GM21529 (cell line): ENCODE data around the gene CDR2.
"Not testable (repeated sequence)": the region's sequence is repeated elsewhere in the genome, so short reads cannot be mapped to it uniquely, and the experiment has no call there.

ENCODE experiments used
- ATAC-seq: cut with Tn5 transposase; IDR thresholded peaks from one replicate; pipeline ENCODE4 v1.9.1; 2021; ENCODE audit not compliant: unreplicated experiment

CDR2 gene

DNA sequence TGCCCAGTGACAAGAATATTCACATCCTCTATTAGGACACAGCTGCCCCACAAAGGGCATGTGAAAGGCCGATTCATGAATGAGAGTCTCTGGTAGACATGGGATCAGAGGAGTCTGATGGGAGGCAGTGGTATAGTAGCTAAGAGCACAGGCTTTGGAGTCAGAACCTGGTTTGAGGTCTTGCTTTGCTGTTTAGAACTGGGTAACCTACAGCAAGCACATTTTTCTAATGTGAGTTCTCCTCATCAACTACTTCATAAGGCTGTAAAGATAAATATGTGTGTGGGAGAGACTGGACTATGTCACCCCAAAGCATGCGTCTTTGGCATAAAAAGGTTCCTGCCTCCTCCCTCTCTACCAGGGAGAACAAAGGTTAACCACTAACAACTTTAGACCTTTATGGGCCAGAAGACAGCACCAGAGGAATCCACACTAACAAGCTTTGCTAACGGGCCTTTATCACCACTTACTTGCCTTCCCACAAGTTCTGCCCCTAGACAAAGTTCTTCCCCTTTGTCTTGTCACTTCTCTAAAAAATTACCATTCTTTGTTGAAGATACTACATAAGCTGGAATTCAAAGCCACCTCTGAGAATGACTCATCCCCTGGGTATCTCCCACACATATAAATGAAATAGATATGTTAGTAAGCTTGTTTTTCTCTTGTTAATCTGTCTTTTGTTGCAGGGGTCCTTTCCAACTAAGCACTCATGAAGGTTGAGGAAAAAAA, 21.1 kb downstream of the CDR2 start:
- ATAC-seq: no peak

DNA sequence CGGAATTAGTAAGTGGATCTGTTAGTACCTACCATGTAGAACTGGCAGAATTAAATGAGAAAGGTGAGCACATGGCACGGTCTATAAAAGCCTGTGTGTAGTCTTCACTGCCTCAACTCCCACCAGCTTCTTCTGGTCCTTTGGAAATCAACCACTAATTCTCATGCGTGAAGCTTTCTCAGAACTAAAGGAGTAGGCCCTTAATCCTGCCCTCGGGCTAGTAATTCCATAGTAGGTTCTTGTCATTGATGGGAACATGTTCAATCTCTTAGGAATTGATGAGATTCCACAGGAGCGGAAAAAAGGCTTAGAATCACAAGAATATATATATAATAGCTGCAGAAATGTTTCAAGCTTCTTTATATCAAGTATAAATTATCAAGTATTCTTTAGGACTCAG, 21.7 kb downstream of the CDR2 start:
- ATAC-seq: no peak

DNA sequence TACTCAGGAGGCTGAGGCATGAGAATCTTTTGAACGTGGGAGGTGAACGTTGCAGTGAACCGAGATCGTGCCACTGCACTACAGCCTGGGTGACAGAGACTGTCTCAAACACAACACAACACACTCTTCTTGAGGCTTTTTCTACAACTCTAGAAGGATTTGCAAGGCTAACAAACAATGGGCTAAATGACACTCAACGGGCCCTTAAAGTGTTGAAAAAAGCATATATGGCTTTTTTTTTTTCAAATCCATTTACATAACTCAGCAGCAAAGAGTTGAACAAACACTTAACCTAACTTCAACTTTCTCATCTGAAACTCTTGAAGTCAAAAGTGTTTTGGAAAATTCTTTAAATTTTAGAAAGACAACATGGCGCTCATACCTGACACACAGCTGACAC, 22.3 kb downstream of the CDR2 start:
- ATAC-seq: no peak

DNA sequence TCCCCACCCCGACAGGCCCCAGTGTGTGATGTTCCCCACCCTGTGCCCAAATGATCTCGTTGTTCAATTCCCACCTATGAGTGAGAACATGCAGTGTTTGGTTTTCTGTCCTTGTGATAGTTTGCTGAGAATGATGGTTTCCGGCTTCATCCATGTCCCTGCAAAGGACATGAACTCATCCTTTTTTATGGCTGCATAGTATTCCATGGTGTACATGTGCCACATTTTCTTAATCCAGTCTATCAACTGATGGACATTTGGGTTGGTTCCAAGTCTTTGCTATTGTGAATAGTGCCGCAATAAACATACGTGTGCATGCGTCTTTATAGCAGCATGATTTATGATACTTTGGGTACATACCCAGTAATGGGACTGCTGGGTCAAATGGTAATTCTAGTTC, 23.4 kb downstream of the CDR2 start:
- ATAC-seq: not testable (repeated sequence)

DNA sequence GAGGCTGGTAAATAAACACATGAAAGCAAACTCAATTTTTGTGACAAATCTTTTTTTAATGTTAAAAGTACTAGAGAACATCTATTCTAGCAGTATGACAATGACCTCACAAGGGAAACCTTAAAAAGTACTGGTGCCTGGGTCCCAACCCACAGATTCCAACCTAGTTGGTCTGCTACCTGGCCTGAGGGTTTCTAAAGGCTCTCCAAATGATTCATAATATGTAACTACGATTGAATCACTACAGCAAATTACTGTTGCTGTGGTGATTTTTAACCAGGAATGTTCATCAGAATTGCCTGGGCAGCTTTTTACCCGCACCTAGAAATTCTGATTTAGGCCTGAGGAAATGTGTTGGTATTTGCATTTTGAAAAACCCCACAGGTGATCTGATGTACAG, 26.1 kb downstream of the CDR2 start:
- no peak for ATAC-seq

DNA sequence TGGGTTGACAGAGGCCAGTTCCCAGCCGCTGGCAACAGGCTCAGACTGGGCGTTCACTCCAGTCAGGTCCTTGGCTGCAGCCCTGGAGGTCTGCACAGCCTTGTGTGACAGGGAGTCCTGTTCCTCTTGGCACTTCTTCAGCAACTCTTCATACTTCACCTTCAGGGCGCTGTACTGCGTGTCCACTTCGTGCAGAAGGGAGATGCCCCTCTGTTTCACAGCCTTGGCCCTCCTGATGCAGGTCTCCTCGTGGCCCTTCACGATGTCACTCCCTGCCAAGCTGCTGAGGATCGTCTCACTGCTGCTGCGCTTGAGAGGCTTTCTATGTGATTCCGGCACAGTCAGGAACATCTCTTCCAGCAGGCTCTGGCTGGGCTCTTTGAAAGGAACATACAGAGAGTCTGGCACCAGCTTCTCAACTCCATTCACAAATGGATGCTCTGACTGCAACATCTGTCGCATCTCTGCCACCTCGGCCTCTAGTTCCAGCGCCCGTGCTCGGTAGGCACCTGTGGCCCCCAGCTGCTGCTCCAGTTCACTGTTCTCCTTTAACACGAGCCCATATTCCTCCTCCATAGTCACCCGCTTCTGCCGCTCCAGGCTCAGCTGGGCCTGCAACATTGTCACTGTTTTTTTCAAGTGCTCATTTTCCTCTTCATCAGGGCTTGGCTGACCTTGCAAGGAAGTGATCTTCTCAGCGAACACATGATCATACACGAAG, 27.2 kb downstream of the CDR2 start:
- ATAC-seq: no peak

DNA sequence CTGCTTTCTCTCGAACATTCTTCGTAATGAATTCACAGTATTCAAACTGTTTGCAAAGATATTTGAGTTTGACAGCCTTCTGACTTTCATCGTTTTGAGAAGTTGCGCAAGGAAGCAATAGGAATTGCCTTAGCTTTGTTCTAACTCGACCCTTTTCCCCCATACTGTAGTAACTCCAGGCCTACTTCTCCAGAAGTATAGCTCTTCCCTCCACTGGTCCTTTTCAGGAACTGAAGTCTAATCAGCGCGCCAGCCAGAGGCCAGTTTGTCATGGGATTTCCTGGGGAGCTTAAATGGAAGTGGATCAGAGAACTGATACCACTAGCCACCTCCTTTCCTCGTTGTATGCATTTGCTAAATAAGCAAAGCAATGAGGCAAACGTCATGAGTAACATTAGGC, 27.9 kb downstream of the CDR2 start:
- ATAC-seq: no peak

DNA sequence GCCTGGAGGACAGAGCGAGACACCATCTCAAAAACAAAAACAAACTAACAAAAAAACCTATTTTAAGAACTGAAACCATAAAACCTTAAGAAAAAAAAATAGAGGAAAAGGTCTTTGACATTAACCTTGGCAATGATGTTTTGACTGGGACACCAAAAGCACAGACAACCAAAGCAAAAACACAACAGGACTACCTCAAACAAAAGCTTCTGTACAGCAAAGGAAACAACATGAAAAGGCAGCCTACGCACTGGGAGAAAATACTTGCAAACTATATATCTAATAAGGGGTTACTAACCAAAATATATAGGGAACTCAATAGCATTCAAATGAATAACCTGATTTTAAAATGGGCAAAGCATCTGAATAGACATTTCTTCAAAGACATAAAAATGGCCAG, 32.3 kb downstream of the CDR2 start:
- ATAC-seq: no peak

DNA sequence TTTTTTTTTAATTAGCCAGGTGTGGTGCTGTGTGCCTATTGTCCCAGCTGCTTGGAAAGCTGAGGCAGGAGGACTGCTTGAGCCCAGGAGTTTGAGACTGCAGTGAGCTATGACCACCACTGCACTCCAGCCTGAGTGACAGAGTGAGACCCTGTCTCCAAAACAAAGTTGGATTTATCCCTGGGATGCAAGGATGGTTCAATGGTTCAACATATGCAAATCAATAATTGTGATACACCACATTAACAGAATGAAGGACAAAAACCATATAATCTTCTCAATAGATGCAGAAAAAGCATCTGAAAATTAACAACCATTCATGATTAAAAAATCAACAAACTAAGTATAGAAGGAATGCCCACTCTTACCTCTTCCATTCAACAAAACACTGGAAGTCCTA, 33.5 kb downstream of the CDR2 start:
- no peak for ATAC-seq

DNA sequence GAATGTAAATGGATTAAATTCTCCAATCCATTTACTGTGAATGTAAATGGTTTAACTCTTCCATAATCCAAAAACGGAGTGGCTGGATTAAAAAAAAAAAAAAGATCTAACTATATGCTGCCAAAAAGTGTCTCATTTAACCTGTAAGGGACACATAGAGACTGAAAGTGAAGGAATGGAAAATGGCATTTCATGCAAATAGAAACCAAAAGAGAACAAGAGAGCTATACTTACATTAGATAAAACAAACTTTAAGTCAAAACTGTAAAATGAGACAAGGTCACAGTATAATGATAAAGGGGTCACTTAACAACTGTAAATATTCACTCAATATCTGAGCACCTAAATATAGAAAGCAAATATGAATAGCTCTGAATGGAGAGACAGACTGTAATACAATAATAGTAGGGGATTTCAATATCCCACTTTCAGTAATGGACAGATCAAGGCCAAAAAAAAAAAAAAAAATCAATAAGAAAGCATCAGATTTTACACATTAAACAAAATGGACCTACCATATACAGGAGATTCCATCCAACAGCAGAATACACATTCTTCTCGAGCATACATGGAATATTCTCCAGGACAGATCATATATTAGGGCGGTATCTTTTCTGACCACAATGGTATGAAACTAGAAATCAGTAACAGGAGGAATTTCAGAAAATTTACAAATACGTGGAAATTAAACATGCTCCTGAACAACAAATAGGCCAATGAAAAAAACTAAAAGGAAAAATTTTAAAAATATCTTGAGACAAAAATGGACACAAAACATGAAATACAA, 36.4 kb downstream of the CDR2 start:
- no peak for ATAC-seq

DNA sequence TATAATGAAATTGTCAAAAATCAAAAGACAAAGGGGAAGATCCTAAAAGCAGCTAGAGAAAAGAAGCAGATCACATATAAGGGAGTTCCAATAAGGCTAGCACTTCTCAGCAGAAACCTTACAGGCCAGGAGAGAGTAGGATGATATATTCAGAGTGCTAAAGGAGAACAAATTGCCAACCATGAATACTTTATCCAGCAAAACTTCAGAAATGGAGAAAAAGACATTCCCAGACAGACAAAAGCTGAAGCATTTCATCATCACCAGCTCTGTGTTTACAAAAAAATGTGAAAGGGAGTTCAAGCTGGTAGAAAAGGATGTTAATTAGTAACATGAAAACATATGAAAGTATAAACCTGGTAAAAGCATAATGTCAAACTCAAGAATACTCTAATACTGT, 37.4 kb downstream of the CDR2 start:
- ATAC-seq: no peak

DNA sequence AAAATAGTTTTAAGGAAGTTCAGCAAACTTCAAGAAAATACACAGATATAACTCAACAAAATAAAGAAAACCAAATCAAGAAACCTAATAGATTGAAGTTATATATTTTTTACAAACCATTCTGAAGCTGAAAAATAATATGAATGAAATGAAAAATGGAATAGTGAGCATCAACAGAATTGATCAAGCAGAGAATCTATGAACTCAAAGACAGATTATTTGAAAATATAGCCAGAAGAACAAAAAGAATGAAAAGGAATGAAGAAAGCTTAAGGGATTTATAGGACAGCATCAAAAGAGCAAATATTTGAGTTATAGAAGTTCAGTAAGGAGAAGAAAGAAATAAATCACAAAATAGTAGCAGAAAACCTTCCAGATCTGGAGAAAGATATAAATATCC, 37.8 kb downstream of the CDR2 start:
- no peak for ATAC-seq

DNA sequence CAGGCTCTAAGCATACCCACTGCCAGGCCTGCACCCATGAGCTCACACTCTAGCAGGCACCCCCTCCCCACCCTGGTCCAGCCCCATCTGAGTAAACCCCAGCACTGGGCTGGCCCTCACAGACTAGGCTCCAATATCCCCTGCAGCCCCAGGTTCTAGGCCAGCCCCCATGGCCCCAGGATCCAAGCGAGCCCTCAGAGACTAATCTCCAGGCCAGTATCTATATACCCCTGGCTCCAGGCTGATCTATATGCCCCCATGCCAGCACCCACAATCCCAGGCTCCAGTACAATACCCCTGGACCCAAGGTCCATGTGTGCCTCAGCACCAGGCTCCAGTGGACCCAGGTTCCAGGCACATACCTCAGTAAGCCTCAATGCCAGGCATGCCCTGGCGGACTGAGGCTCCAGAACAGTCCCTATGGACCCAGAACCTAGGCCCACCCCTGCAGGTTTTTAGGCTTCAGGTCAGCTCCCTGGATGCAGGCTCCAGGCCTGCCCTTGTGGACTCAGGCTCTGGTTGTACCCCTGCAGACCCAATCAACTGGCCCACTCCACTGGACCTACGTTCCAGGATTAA, 38.7 kb downstream of the CDR2 start:
- no peak for ATAC-seq

DNA sequence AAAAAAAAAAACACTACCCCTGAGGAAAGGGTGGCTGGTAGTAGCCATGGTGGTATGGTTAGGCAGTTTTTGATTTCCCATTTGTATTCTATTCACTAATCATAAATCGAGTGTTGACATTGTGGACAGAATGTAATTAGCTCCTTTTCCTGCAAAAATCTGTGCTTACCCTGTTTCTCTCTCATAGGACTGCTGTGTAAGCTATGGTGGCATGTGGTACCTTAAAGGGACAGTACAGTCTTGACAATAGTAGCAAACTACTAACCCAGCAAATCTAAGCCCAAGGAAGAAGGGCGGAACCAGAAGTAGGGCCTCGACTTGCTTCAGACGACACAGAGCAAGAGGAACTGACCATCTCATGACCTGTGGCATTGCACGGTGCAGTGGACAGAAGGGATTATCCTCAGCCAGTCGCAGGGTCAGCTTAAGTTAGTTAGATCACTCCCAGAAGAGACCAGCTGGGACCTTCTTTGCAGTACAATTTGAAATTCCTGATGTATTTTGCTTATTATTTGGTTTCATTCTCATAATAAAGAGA, 40.9 kb downstream of the CDR2 start:
- ATAC-seq: no peak

DNA sequence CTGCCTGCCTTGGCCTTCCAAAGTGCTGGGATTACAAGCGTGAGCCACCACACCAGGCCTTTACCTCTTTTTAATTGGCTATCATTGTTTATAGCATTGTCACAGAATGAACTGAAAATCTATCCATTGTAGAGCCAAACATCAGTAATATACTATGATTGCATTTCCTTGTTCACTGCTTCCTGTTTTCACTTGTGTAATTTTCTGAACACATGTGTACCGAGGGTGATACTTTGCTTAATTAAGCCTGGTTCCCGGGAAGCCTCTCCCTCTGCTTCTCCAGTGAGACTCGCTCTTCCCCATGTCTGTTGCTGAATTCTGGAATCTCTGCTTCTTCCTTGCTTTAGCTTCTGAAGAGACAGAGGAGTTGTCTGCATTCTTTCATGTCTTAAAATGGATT, 44.1 kb downstream of the CDR2 start:
- no peak for ATAC-seq

DNA sequence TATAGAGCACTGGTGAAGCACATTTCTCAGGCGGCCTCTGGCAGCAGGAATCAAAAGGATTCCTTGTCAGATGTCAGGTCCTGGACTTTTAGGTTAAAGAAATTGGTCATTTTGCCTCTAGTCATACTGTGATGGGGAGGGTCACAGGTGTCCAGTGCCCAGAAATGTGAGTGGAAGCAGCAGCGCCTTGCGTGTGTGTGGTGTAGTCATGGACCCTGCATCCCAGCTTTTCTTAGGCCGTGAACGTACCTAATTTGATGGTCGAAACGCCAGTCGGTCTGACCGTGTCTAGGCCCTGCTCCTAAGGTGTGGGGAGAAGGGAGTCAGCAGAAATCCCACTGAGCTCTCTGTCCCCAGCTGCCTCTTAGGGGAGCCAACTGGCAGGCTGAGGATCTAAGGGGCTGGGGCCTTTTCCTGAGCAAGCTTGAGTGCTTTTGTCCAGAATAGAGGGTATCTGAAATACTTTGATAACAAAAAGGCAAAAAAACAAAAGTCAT, 45.2 kb downstream of the CDR2 start:
- ATAC-seq: no peak

DNA sequence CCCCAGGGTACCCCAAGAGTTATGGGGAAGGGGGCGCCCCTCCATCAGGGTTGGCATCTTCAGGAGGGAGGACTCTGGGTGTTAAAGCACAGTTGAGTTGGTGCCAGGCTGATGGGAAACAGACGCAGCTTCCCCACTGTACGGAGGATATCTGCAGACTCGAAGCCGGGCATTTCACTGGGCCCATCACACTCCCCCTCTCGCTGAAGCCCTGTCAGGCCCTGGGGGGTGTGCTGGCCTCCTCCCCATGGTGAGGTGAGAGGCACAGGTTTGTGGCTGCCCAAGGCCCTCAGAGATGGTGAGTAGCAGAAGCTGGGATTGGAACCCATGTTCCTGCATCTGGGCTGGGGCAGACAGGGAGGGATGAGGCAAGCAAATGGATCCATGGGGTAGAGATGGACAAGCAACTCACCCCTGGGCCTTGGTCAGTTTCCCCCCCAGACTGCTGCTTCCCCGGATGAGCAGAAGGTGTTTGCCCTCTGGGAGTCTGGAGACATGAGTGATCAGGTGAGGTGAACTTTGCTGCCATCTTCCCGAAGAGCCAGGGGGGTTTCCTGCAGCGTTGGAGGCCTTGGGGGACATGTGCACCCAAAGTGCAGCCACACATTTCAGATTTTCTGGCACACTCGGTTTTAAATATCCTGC, 46.2 kb downstream of the CDR2 start:
- ATAC-seq: no peak

DNA sequence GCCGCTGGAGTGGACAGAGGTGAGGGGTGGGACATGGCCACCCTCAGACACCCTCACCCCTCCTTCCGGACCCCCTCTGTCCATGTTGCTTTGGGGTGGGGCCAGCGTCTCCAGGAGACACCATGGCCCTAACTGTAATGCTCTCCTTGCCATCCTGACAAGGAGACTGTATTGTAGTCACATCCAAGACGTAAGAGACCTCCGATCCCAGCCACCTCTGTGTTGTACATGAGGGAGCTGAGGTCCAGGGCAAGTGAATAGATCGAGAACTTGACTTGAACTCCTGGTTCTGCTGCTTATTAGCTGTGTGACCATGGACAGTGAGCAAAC, 47.0 kb downstream of the CDR2 start:
- no peak for ATAC-seq

DNA sequence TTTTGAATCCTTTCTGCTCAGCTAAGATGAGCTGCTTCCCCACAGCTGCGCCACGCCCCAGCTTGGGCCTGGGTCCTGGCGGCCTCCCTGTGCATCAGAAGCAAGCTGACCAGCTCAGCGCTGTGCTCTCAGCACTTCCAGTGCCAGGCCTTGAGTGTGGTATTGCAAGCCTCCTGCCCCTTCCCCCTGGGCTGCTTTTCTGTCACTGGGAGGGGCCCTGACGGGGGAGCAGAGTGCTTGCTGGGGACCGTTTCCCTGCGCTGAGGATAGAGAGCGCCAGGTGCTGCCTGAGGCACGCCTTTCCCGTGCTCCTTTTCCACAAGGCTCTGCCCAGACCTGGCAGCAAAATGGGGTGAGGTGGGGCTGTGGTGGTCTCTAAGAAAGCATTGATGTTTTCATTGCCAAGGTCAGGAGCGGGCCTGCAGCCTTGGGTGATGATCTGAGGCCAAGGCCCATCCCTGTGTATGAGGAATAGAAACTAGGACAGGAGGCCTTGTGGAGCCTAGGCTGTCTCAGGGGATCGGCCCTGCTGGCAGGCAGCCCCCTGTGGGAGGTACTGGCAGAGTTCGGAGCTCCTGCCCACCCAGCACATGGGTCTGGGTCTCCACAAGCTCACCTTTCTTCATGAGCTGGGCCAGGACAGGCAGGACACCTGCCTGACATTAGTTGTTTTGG, 47.5 kb downstream of the CDR2 start:
- ATAC-seq: no peak

DNA sequence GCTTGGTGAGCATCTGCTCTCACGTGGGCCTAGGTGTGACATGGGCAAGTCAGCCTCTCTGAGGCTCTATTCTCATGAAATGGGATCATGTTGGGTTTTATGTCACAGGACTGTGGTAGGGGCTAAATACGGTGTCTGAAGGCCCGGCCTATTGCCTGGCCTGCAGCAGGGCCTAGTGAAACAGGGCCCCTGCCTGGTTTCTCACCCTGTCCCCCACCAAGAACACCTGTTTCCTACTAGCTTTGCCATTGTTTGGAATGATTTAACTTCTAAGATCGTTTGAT, 48.1 kb downstream of the CDR2 start:
- no peak for ATAC-seq
